Measurements from ENCODE around the gene TEKT3. TPM values are rescaled to one million over a fixed set of nuclear protein-coding genes. Genes with fewer than 3 reads are reported as not detected.

The TEKT3 gene
- 0.55 TPM for polyA plus RNA-seq (2013, experiment 1 of 2)
- 1.2 TPM for polyA plus RNA-seq (2013, experiment 2 of 2)

DNA sequence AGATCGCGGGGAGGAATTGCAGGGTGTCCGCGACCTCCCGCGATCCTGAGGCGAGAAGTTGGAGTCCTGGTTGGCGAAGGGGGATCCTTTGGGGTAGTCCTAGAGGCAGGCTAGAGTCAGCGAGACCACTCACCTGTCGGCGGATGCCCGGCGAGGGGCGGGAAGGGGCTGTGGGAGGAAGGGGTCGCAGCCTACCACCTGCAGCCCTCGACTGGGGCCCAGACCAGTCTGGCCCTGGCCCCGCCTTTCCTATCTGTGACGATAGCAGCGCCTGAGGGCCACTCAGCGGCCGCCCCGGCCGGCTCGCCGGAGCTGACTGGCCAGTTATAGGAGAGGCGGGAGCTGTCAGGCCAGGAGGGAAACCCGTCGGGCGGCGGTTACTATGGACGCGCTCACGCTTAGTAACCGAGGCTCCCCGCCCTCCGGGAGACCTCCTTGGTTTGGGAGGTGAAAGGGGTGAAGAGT lies at the start of gene TEKT3:
TEKT3 (minus strand) TSS at position 213 of the 465 bp plus-strand sequence. CDS start 10,012 bp downstream, outside the sequence.
- Histone ChIP-seq H3K4me3 (ENCODE audit: low read length) (peak within 1 kb of the TSS; percentile 82), H3K27me3 (ENCODE audit: insufficient read depth, low read length) (peaks cover 22% of the 10 kb centered on the region), H3K9ac (ENCODE audit: low read depth, low read length) (peak within 1 kb of the TSS; percentile 7; the same call in 1 of the 2 replicates), H3K4me1 (ENCODE audit: insufficient read depth, low read length) (no peaks in the 10 kb centered on the region), H3K36me3 (ENCODE audit: insufficient read depth, low read length) (no peaks in the 10 kb centered on the region), H3K9me3 (ENCODE audit: insufficient read depth, low read depth, low read length) (peaks cover 3% of the 10 kb centered on the region; the same call in 1 of the 2 replicates), H3K27ac (ENCODE audit: low read depth, low read length) (no peak within 1 kb of the TSS)
- WGBS, result 1% methylated on average over 36 of the region's 36 CpGs

DNA sequence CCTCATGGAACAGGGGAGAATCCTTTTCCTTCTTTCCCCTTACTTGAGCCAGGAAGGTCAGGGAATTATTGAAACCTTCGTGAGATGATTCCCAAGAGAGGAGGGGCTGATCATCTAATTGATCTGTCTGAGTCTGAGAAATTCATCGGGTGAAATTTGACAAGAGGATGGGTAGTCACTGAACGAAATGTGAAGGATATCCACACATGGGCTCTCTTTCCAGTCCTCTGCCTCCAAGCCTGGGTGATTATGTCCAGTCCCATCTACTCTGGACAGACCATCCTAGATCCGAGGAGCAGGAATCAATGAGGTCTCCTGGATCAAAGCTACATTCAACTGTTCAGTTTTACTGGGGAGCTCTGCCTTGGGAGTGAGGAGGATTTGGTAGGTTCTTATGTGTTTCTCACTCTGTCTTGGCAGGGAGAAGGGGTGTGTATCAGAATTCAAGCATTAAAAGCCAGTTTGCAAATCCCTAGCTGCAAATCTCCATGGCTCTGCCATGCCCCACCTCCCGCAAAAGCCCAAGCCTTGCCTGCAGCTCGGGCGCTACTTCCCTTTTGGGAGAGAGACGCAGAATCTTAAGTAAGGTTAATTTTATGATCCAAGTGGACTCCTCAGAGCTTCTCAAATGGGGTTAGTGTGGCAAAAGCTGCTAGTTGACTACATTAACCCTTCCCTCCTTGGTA lies 47.1 kb upstream of the TEKT3 start:
- Histone ChIP-seq H3K27me3 (ENCODE audit: insufficient read depth, low read length) (no peaks in the 10 kb centered on the region), H3K27ac (ENCODE audit: low read depth, low read length) (no peak overlapping the region), H3K9ac (ENCODE audit: low read depth, low read length) (no peak overlapping the region), H3K4me3 (ENCODE audit: low read length) (no peak overlapping the region), H3K9me3 (ENCODE audit: insufficient read depth, low read depth, low read length) (no peaks in the 10 kb centered on the region), H3K36me3 (ENCODE audit: insufficient read depth, low read length) (no peaks in the 10 kb centered on the region), H3K4me1 (ENCODE audit: insufficient read depth, low read length) (peaks cover 6% of the 10 kb centered on the region; the same call in 1 of the 2 replicates)
- 92% methylated on average over 8 of the region's 8 CpGs for WGBS

DNA sequence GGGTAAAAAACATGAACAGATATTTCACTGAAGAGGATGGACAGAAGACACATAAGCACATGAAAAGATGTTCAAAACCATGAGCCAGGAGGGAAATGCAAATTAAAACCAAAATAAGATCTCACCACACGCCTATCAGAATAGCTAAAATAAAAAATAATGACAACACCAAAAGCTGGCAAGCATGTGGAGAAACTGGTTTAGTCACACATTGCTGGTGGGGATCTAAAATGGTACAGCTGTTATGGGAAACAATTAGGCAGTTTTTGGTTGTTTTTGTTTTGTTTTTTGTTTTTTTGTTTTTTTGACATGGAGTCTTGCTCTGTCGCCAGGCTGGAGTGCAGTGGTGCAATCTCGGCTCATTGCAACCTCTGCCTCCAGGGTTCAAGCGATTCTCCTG lies 44.7 kb upstream of the TEKT3 start:
- Histone ChIP-seq H3K4me3 (ENCODE audit: low read length) (no peak overlapping the region), H3K4me1 (ENCODE audit: insufficient read depth, low read length) (peaks cover 6% of the 10 kb centered on the region; the same call in 1 of the 2 replicates), H3K27ac (ENCODE audit: low read depth, low read length) (no peak overlapping the region), H3K9ac (ENCODE audit: low read depth, low read length) (no peak overlapping the region), H3K36me3 (ENCODE audit: insufficient read depth, low read length) (no peaks in the 10 kb centered on the region), H3K27me3 (ENCODE audit: insufficient read depth, low read length) (no peaks in the 10 kb centered on the region), H3K9me3 (ENCODE audit: insufficient read depth, low read depth, low read length) (no peaks in the 10 kb centered on the region)
- 97% methylated on average over 3 of the region's 4 CpGs for WGBS

DNA sequence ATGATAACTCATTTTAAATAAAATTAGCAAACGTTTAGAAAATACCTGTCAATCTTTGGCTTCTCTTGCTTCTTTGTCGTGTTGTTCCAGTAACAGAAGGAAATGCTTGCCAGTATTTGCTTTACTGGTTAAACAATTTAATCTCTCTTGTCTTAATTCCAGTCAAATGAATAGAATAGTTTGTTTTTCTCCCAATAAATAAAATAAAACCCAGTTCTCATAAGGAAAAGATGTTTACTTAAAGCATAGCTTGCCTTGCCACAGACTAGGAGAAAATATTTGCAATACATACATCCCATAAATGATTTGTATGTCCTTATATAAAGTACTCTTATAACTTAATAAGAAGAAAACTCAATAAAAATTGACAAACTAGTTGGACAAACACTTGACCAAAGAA lies 43.9 kb upstream of the TEKT3 start:
- Histone ChIP-seq H3K27ac (ENCODE audit: low read depth, low read length) (no peak overlapping the region), H3K4me3 (ENCODE audit: low read length) (no peak overlapping the region), H3K9ac (ENCODE audit: low read depth, low read length) (no peak overlapping the region), H3K4me1 (ENCODE audit: insufficient read depth, low read length) (peaks cover 6% of the 10 kb centered on the region; the same call in 1 of the 2 replicates), H3K36me3 (ENCODE audit: insufficient read depth, low read length) (no peaks in the 10 kb centered on the region), H3K27me3 (ENCODE audit: insufficient read depth, low read length) (no peaks in the 10 kb centered on the region), H3K9me3 (ENCODE audit: insufficient read depth, low read depth, low read length) (no peaks in the 10 kb centered on the region)
- 80% methylated on average over 2 of the region's 2 CpGs for WGBS

DNA sequence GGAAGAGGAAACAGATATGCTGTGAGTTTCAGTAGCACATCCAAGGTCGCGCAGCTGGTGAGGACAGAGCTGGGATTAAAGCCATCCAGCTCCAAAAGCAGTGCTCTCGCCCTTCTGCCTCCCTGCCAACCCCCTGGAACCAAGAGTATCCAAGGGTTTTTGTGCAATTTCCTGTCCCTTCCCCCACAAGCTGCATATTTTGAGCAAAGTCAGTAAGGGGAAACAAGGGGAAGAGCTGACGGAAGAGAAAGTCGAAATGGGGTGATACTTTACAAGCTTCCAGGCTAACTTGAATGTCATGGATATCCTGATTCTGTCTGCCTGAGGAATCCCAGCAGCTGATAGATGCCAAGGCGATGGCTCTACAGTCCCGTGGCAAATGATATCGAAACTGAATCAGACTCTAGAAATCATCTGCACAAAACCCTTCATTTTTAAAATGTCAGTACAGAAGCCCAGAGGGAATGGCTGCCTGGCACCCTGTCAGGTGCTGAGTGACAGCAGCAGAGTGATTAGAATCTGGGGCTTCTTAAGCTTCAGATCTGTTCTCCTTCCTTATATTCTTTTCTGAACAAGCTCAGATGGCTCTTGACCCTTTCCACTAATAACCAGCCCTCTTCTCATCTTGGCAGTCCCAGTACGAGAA lies 42.9 kb upstream of the TEKT3 start:
- WGBS, result 74% methylated on average over 9 of the region's 9 CpGs
- Histone ChIP-seq H3K27me3 (ENCODE audit: insufficient read depth, low read length) (no peaks in the 10 kb centered on the region), H3K36me3 (ENCODE audit: insufficient read depth, low read length) (no peaks in the 10 kb centered on the region), H3K9me3 (ENCODE audit: insufficient read depth, low read depth, low read length) (no peaks in the 10 kb centered on the region), H3K9ac (ENCODE audit: low read depth, low read length) (no peak overlapping the region), H3K27ac (ENCODE audit: low read depth, low read length) (no peak overlapping the region), H3K4me1 (ENCODE audit: insufficient read depth, low read length) (peaks cover 6% of the 10 kb centered on the region; the same call in 1 of the 2 replicates), H3K4me3 (ENCODE audit: low read length) (no peak overlapping the region)

DNA sequence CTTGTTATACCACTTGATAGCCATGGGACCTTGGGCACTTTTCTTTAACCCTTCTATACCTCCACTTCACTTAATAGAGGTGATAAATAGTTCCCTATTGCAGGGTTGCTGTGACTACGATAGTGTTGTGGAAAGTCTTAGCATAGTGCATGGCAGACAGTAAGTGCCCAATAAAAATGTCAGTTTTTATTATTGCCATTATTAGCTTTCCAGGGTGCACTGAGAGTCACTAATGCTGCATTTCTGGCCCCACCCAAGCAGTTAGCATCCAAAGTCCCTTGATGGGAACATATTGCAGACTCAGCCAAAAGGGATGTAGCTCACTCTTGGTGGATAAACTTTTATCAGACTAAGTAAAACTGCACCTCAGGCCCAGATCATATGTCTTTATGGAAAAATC lies 41.5 kb upstream of the TEKT3 start:
- Histone ChIP-seq H3K4me3 (ENCODE audit: low read length) (no peak overlapping the region), H3K9me3 (ENCODE audit: insufficient read depth, low read depth, low read length) (no peaks in the 10 kb centered on the region), H3K27me3 (ENCODE audit: insufficient read depth, low read length) (no peaks in the 10 kb centered on the region), H3K9ac (ENCODE audit: low read depth, low read length) (no peak overlapping the region), H3K27ac (ENCODE audit: low read depth, low read length) (no peak overlapping the region), H3K36me3 (ENCODE audit: insufficient read depth, low read length) (no peaks in the 10 kb centered on the region), H3K4me1 (ENCODE audit: insufficient read depth, low read length) (peaks cover 6% of the 10 kb centered on the region; the same call in 1 of the 2 replicates)
- 100% methylated on average over 1 of the region's 1 CpG for WGBS

DNA sequence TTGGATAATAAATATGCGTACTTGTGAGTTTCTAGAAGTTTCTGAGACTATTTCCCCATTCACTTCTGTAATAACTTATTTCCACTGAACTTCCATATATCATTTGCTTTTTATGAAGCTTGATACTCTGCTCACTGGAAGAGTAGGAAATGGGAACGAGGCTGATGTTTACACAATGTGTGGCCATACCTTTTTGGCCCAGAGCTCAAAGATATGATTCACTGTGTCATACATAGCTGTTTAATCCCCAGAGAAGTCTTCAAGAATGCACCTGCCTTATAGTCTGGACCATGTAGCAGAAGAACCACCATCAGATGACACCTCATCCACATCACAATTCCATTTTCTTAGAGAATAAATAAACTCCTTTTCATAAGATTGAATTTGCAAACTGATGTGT lies 40.3 kb upstream of the TEKT3 start:
- H3K9me3 ChIP-seq (ENCODE audit: insufficient read depth, low read depth, low read length), result no peaks in the 10 kb centered on the region
- peaks cover 6% of the 10 kb centered on the region; the same call in 1 of the 2 replicates for H3K4me1 ChIP-seq (ENCODE audit: insufficient read depth, low read length)
- no peaks in the 10 kb centered on the region for H3K27me3 ChIP-seq (ENCODE audit: insufficient read depth, low read length)
- H3K9ac ChIP-seq (ENCODE audit: low read depth, low read length), result no peak overlapping the region
- H3K4me3 ChIP-seq (ENCODE audit: low read length), result no peak overlapping the region
- 95% methylated on average over 1 of the region's 2 CpGs for WGBS
- no peak overlapping the region for H3K27ac ChIP-seq (ENCODE audit: low read depth, low read length)
- H3K36me3 ChIP-seq (ENCODE audit: insufficient read depth, low read length), result no peaks in the 10 kb centered on the region

DNA sequence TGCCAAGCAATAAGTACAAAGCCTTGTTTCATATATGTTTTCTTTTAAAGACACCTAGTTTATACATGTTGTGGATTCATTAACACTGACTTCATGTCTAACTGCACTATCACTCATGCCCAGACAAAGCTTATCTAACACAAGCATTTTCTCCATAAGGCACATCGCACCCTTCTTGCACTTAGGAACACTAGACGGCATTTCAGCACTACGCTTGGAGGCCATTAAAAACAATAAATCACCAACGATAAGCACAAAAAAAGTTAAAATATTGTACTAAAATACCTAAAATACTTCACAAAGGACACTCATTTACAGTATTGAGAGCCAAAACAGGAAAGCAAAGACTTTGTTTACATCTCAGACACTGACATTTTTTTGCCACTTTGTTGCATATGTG lies 39.0 kb upstream of the TEKT3 start:
- Histone ChIP-seq H3K9ac (ENCODE audit: low read depth, low read length) (no peak overlapping the region), H3K4me3 (ENCODE audit: low read length) (no peak overlapping the region), H3K27me3 (ENCODE audit: insufficient read depth, low read length) (no peaks in the 10 kb centered on the region), H3K9me3 (ENCODE audit: insufficient read depth, low read depth, low read length) (no peaks in the 10 kb centered on the region), H3K27ac (ENCODE audit: low read depth, low read length) (no peak overlapping the region), H3K4me1 (ENCODE audit: insufficient read depth, low read length) (peaks cover 6% of the 10 kb centered on the region; the same call in 1 of the 2 replicates), H3K36me3 (ENCODE audit: insufficient read depth, low read length) (no peaks in the 10 kb centered on the region)
- 97% methylated on average over 4 of the region's 4 CpGs for WGBS

DNA sequence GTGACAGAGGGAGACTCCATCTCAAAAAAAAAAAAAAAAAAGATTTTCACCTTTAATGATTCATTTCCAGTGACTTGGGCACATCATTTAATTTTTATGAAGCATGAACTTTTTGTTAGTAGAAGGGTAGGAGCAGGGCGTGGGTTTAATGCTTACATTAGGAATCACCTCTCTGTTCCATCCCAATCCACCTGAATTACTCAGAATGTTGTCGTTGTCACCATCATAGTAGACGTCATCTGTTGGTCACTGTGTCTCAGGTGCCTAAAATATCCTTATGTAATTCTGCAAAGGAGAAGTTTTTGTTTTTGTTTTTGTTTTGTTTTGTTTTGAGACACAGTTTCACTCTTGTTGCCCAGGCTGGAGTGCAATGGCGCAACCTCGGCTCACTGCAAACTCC lies 38.3 kb upstream of the TEKT3 start:
- H3K9ac ChIP-seq (ENCODE audit: low read depth, low read length), result no peak overlapping the region
- no peak overlapping the region for H3K27ac ChIP-seq (ENCODE audit: low read depth, low read length)
- H3K4me3 ChIP-seq (ENCODE audit: low read length), result no peak overlapping the region
- H3K27me3 ChIP-seq (ENCODE audit: insufficient read depth, low read length), result no peaks in the 10 kb centered on the region
- WGBS, result 95% methylated on average over 5 of the region's 5 CpGs
- no peaks in the 10 kb centered on the region for H3K36me3 ChIP-seq (ENCODE audit: insufficient read depth, low read length)
- no peaks in the 10 kb centered on the region for H3K9me3 ChIP-seq (ENCODE audit: insufficient read depth, low read depth, low read length)
- peaks cover 6% of the 10 kb centered on the region; the same call in 1 of the 2 replicates for H3K4me1 ChIP-seq (ENCODE audit: insufficient read depth, low read length)

DNA sequence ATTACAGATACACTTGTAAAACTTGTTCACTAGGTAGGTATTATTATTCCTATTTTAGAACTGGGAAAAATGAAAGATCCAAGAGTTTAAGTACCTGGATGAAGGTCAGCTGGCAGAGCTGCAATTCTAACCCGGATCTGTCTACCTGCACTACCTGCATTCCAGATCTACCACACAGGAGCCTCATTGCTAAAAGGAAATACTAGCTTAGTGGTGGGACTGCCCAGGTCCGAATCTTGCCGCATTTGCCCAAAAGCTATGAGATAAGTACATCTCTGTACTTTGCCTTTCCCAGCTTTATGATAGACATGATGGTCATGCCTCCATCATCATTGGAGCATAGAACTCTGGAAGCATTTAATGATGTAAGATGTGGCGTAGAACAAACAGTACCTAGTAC lies 36.8 kb upstream of the TEKT3 start:
- WGBS, result 90% methylated on average over 4 of the region's 4 CpGs
- H3K4me3 ChIP-seq (ENCODE audit: low read length), result no peak overlapping the region
- H3K27ac ChIP-seq (ENCODE audit: low read depth, low read length), result no peak overlapping the region
- no peaks in the 10 kb centered on the region; the same call in 1 of the 2 replicates for H3K4me1 ChIP-seq (ENCODE audit: insufficient read depth, low read length)
- H3K27me3 ChIP-seq (ENCODE audit: insufficient read depth, low read length), result no peaks in the 10 kb centered on the region
- H3K9me3 ChIP-seq (ENCODE audit: insufficient read depth, low read depth, low read length), result no peaks in the 10 kb centered on the region
- H3K36me3 ChIP-seq (ENCODE audit: insufficient read depth, low read length), result no peaks in the 10 kb centered on the region
- no peak overlapping the region for H3K9ac ChIP-seq (ENCODE audit: low read depth, low read length)

DNA sequence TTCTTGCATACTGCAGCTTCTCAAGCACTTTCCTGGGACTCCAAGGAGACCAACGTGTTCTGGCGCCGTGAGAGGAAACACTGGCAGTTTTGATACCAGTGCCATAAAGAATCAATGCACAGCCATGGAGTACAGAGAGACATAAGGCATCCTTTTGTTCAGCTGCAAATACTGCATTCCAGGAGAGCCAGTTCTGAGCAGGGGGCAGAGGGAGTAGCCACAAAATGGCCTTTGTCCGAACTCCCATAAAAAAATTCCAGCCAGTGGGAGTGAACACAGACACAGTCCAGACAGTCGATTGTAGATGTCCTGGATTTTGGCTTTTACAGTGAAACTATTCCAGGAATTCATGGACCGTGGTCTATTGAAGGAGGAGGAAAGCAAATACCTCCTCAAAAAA lies 36.2 kb upstream of the TEKT3 start:
- Histone ChIP-seq H3K27ac (ENCODE audit: low read depth, low read length) (no peak overlapping the region), H3K9ac (ENCODE audit: low read depth, low read length) (no peak overlapping the region), H3K4me3 (ENCODE audit: low read length) (no peak overlapping the region), H3K4me1 (ENCODE audit: insufficient read depth, low read length) (no peaks in the 10 kb centered on the region; the same call in 1 of the 2 replicates), H3K9me3 (ENCODE audit: insufficient read depth, low read depth, low read length) (no peaks in the 10 kb centered on the region), H3K36me3 (ENCODE audit: insufficient read depth, low read length) (no peaks in the 10 kb centered on the region), H3K27me3 (ENCODE audit: insufficient read depth, low read length) (no peaks in the 10 kb centered on the region)
- 82% methylated on average over 6 of the region's 6 CpGs for WGBS
